ENCODE measurements around the gene RNU6-9. TPM values are rescaled to one million over a fixed set of nuclear protein-coding genes. Genes with fewer than 3 reads are reported as not detected.
A peak's percentile ranks its signal among the peaks of the same experiment; 100 is the strongest.
"Not testable (repeated sequence)": the region's sequence is repeated elsewhere in the genome, so short reads cannot be mapped to it uniquely, and the experiment has no call there.

The RNU6-9 gene
- total RNA-seq, 4 donors from 2014 or later = not detected

DNA sequence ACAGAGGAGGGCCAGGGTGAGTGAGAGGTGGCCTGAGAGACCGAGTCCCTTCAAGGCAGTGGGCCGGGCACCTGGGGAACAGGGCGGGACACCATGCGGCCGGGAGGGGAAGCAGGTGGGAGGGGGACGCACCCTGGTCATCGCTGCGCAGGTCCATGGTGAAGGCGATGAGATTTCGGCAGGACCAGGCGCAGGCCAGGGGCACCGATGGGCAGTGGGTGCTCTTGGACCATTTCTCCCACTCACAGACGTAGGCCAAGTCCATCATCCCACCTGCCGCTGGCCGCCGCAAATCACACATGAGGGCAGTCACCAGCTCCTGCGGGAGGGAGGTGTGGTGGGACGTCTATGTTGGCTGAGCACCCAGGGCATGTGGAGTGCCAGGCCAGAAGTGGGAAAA lies 2.5 kb upstream of the RNU6-9 start:
- WGBS, 2 donors (ENCODE audit: low coverage in 1 of 2) = 100% methylated on average over 3 of the region's 18 CpGs; no CpG with 5 or more reads in 1 of the 2 donors
- TF ChIP-seq, protein P1, sequence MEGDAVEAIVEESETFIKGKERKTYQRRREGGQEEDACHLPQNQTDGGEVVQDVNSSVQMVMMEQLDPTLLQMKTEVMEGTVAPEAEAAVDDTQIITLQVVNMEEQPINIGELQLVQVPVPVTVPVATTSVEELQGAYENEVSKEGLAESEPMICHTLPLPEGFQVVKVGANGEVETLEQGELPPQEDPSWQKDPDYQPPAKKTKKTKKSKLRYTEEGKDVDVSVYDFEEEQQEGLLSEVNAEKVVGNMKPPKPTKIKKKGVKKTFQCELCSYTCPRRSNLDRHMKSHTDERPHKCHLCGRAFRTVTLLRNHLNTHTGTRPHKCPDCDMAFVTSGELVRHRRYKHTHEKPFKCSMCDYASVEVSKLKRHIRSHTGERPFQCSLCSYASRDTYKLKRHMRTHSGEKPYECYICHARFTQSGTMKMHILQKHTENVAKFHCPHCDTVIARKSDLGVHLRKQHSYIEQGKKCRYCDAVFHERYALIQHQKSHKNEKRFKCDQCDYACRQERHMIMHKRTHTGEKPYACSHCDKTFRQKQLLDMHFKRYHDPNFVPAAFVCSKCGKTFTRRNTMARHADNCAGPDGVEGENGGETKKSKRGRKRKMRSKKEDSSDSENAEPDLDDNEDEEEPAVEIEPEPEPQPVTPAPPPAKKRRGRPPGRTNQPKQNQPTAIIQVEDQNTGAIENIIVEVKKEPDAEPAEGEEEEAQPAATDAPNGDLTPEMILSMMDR (IDR thresholded peaks at IDR 0.05) = no peak
- TF ChIP-seq POLR2A (IDR thresholded peaks at IDR 0.05) (no peak), POLR2AphosphoS5 (IDR thresholded peaks at IDR 0.05) (no peak), EP300 (IDR thresholded peaks at IDR 0.05) (no peak)
- no peak overlapping the region for H3K27ac ChIP-seq
- H3K27me3 ChIP-seq = no peaks in the 10 kb centered on the region
- H3K4me1 ChIP-seq = peaks cover 0 to 25% (median 5%) of the 10 kb centered on the region in 3 donors
- H3K4me3 ChIP-seq = no peak overlapping the region
- H3K36me3 ChIP-seq = peaks cover 0 to 52% of the 10 kb centered on the region in 2 donors
- H3K9me3 ChIP-seq = no peaks in the 10 kb centered on the region
- ATAC-seq = no peak

DNA sequence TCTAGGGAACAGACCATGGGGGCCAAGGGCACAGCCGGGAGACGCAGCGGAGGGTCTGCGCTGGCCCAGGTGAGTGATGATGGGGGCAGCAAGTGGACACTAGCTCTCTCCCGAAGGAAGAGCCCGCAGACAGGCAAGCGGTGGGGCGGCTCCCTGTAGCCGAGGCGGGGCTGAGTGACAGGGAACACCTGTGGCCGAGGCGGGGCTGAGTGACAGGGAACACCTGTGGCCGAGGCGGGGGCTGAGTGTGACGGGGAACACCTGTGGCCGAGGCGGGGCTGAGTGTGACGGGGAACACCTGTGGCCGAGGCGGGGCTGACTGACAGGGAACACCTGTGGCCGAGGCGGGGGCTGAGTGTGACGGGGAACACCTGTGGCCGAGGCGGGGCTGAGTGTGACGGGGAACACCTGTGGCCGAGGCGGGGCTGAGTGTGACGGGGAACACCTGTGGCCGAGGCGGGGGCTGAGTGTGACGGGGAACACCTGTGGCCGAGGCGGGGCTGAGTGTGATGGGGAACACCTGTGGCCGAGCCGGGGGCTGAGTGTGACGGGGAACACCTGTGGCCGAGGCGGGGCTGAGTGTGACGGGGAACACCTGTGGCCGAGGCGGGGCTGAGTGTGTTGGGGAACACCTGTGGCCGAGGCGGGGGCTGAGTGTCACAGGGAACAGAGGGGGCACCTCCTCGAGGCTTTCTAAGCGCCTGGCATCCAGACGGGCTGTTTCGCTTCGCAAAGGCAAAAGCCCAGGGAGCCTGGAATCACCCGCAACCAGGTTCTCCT lies 1.7 kb upstream of the RNU6-9 start:
- H3K27me3 ChIP-seq, H3K9me3 ChIP-seq, ATAC-seq: not testable (repeated sequence)
- Histone ChIP-seq H3K36me3 (peaks cover 0 to 48% of the 10 kb centered on the region in 2 donors), H3K27ac (peak overlapping the region in 3 of 4 donors; percentile 85 to 97 (median 90)), H3K4me3 (peak overlapping the region; percentile 51 to 78), H3K4me1 (peaks cover 0 to 25% (median 5%) of the 10 kb centered on the region in 3 donors)
- WGBS, 2 donors (ENCODE audit: low coverage in 1 of 2) = 38 to 56% methylated on average over 10 to 13 of the region's 50 CpGs

DNA sequence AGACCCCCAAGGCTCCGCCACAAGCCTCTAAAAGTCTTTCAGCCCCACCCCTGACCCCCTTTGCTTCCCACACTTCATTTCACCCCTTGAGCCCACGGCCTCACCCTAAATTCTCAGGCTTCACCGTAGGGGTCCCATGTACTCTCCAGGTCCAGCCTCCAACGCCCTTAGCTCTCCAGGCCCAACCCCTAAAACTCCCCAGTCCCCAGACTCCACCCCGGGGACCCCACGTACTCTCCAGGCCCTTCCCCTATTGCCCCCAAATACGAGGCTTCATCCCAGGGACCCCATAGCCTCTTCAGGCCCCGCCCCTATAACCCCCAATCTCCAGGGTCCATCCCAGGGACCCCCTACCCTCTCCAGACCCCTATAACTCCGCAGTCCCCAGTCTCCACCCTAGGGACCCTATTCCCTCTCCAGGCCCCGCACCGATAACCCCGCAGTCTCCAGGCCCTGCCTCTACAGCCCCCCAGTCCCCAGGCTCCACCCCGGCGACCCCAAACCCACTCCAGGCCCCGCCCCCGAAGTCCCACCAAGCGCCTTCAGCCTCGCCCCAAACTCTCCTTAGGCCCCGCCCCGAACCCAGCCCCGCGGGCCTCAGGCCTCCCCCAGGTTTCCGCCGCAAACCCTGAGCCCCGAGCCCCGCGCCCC lies 916 bp upstream of the RNU6-9 start:
- Histone ChIP-seq H3K27ac (peak overlapping the region; percentile 48 to 97 (median 88)), H3K27me3 (no peaks in the 10 kb centered on the region), H3K4me1 (peaks cover 0 to 25% (median 5%) of the 10 kb centered on the region in 3 donors), H3K9me3 (no peaks in the 10 kb centered on the region), H3K4me3 (peak overlapping the region; percentile 51 to 78), H3K36me3 (peaks cover 0 to 48% of the 10 kb centered on the region in 2 donors)
- no peak for ATAC-seq
- TF ChIP-seq POLR2AphosphoS5 (IDR thresholded peaks at IDR 0.05) (no peak), EP300 (IDR thresholded peaks at IDR 0.05) (no peak), POLR2A (IDR thresholded peaks at IDR 0.05) (no peak)
- TF ChIP-seq, protein P1 (IDR thresholded peaks at IDR 0.05) = no peak
- 0 to 7% methylated on average over 5 to 10 of the region's 27 CpGs for WGBS, 2 donors (ENCODE audit: low coverage in 1 of 2)

DNA sequence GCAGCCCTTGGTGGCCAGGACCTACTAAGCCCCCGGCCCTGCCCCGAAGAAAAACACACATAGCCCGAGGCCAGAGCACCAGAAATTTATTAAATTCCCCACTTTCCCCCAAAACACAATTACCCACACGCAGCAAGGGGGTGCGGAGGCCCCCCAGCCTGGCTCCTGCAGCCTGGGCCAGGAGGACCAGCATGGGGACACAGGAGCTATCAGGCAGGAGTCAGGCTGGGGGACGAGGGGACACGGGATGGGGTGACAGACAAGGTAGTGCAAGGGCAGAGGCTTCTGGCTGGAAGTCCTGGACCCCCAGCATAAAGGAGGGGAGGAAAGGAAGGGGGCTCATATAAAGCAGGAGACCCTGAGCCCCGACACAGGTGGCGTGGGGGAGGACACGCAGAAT lies 3.1 kb downstream of the RNU6-9 start:
- ATAC-seq = no peak
- H3K27ac ChIP-seq = no peak overlapping the region
- no peaks in the 10 kb centered on the region for H3K9me3 ChIP-seq
- TF ChIP-seq, protein P1 (IDR thresholded peaks at IDR 0.05) = no peak
- TF ChIP-seq POLR2A (IDR thresholded peaks at IDR 0.05) (no peak), POLR2AphosphoS5 (IDR thresholded peaks at IDR 0.05) (no peak), EP300 (IDR thresholded peaks at IDR 0.05) (no peak)
- peaks cover 0 to 42% of the 10 kb centered on the region in 2 donors for H3K36me3 ChIP-seq
- 80 to 88% methylated on average over 1 to 4 of the region's 10 CpGs for WGBS, 2 donors (ENCODE audit: low coverage in 1 of 2)
- no peaks in the 10 kb centered on the region for H3K27me3 ChIP-seq
- peaks cover 0 to 16% (median 5%) of the 10 kb centered on the region in 3 donors for H3K4me1 ChIP-seq
- no peak overlapping the region for H3K4me3 ChIP-seq

DNA sequence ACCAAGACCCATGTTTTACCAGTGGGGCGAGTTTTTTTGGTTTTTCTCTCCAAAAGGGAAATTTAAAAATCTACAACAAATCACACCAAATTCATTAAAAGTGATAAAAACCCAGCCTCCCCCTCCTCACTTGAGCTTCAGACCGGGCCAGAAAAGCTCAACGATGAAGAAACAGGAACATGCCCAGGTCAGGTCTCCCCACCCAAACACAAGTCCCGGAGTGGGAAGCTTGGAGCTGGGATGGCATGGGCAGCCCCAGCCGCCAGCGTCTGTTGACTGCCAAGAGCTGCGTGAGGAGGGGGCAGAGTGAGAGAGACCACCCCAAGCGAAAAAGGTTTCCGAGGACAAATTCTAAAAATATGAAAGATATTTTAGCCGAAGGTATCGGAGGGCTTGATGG lies 3.7 kb downstream of the RNU6-9 start:
- peaks cover 0 to 11% (median 2%) of the 10 kb centered on the region in 3 donors for H3K4me1 ChIP-seq
- peaks cover 0 to 48% of the 10 kb centered on the region in 2 donors for H3K36me3 ChIP-seq
- TF ChIP-seq POLR2AphosphoS5 (IDR thresholded peaks at IDR 0.05) = no peak
- TF ChIP-seq EP300 (IDR thresholded peaks at IDR 0.05) = no peak
- TF ChIP-seq, protein P1 (IDR thresholded peaks at IDR 0.05) = no peak
- TF ChIP-seq POLR2A (IDR thresholded peaks at IDR 0.05) = no peak
- WGBS, 2 donors (ENCODE audit: low coverage in 1 of 2) = 41 to 94% methylated on average over 3 to 8 of the region's 11 CpGs
- H3K4me3 ChIP-seq = no peak overlapping the region
- H3K27ac ChIP-seq = no peak overlapping the region
- no peaks in the 10 kb centered on the region for H3K9me3 ChIP-seq
- H3K27me3 ChIP-seq = no peaks in the 10 kb centered on the region
- ATAC-seq = no peak

All from gastroesophageal sphincter (tissue), 4 donors.